GM21381 (cell line): ENCODE results near the gene GRIK4.
"Not testable (repeated sequence)": the region's sequence is repeated elsewhere in the genome, so short reads cannot be mapped to it uniquely, and the experiment has no call there.

Source experiments
- ATAC-seq: cut with Tn5 transposase; IDR thresholded peaks from one replicate; pipeline ENCODE4 v1.9.1; 2021; ENCODE audit warnings: mild to moderate bottlenecking, moderate library complexity; ENCODE audit not compliant: unreplicated experiment

Gene GRIK4

DNA sequence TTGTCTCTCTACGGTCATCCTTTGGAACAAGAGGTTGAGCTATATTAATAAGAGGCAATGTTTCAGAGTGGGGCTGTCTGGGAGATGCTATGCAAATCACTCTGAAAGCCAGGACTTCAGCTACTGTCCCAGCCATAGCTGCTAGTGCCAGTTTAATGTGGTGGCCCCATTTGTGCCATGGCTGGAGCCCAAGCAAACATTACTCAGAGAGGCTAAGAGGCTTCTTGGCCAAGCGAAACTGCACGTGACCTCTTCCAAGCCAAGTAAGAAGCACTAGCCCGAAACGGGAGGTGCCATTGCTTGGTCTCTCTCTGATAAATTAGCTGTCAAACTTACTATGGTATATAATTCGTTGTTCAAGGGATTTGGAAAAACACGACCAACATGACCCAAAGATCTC is 462.0 kb downstream of the GRIK4 start:
- no peak for ATAC-seq

- no peak for ATAC-seq
These were observed 462.9 kb downstream of the GRIK4 start for GRCh38 chr11:120974466-120974865.

DNA sequence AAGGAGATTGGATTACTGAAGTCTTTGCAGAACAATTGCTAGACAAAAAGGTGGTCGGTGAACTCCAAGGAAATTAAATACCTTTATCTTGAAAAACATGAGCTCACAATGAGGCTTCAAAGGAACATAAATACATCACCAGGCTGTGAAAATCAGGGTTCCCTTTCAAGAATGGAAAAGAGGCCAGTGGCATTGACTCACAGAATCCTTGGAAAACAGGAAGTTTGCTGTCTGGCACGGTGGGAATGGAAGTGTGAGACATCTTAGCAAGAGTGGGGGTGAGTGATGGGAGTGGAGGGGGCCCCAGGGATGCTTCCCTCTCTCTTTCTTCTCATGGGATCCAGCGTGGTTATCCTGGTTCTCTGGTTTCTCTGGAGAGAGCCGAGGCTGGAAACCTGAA is 463.4 kb downstream of the GRIK4 start:
- ATAC-seq: no peak

DNA sequence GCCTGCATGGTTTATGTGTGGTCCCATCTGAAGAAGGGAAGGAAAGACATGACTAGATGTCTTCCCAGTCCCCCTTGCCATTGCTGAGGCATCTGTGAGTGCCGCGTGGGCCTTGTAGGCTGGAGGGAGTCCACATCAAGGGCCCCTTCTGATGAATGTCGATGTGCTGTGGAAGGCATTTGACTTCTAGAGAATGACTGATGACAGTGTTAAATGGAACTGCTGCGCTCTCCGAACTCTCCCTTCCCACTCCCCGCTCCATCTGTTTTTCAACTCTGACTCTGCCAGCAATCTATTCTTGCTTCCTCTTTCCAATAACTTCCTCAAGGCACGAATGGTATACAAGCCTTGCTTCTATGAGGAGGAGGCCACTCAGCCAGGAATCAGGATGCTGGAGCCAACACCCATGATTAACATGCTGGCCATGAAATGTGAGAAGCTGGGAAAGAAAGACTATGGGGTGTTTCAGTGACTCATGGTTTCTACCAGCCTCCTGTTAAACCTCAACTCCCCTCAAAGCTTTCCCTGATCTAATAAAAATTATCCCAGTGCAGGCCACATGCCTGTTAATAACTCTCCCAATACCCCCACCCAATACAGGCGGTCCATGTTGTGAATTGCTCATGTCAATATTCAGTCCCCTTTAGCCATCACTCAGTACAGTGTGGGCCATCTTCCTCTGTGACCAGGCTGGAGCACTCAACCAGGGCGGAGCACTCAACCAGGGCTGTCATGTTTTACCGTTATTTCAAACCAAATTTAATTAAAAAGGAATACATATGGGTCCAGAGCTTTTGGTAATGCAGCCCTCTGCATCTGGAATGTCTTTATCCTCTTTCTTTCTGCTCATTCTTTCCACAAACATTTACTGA is 466.0 kb downstream of the GRIK4 start:
- ATAC-seq: no peak

GRCh38 chr11:120978701-120979100 is 467.2 kb downstream of the GRIK4 start:
- no peak for ATAC-seq

GRCh38 chr11:120985718-120986569 is 474.4 kb downstream of the GRIK4 start:
- peak; percentile 70 for ATAC-seq

GRCh38 chr11:120988603-120989002 is 477.1 kb downstream of the GRIK4 start:
- ATAC-seq: no peak

GRCh38 chr11:120991830-120992686 is 480.5 kb downstream of the GRIK4 start:
- no peak for ATAC-seq

GRCh38 chr11:120994091-120994859 is 482.7 kb downstream of the GRIK4 start:
- ATAC-seq: no peak

GRCh38 chr11:120995184-120995583 is 483.6 kb downstream of the GRIK4 start:
- no peak for ATAC-seq

GRCh38 chr11:120996973-120997372 is 485.4 kb downstream of the GRIK4 start:
- ATAC-seq: no peak

- ATAC-seq: no peak
These were observed 487.0 kb downstream of the GRIK4 start for GRCh38 chr11:120998581-120998980.

- no peak for ATAC-seq
These were observed 492.8 kb downstream of the GRIK4 start for GRCh38 chr11:121004206-121004840.

- no peak for ATAC-seq
These were observed 495.4 kb downstream of the GRIK4 start for GRCh38 chr11:121006922-121007321.

- no peak for ATAC-seq
These were observed 497.0 kb downstream of the GRIK4 start for GRCh38 chr11:121008551-121008950.

GRCh38 chr11:121012091-121012490 is 500.5 kb downstream of the GRIK4 start:
- no peak for ATAC-seq

DNA sequence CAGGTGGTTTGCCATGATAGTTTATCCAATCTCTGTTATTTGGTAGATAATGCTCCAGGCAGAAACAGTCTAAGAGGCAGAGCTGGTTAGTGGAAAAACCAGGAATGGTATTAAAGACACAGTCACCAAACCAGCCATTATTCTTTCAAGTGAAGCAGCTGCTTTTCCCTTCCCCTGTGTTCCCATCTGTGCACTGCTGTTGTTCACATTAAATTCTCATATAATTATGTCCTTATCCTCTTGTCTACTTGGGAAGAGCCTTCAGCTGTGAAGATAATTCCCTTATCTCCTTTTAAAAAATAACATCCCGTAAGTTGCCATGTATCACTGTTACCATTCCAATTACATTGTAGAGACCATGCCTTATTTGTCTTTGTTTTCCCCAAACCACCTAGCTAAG is 507.2 kb downstream of the GRIK4 start:
- ATAC-seq: no peak

- ATAC-seq: not testable (repeated sequence)
These were observed 510.2 kb downstream of the GRIK4 start for GRCh38 chr11:121021718-121022117.

- peak; percentile 97 for ATAC-seq
These were observed 512.6 kb downstream of the GRIK4 start, which contains the start of gene TBCEL for GRCh38 chr11:121023848-121024751. TBCEL (plus strand) TSS chr11:121024102; CDS start chr11:121045691, 21,589 bp downstream.
